ENCODE measurements around the gene BACH2. TPM values are rescaled to one million over a fixed set of nuclear protein-coding genes. Genes with fewer than 3 reads are reported as not detected.

The BACH2 gene
- total RNA-seq, 4 donors from 2014 or later = 3.6 to 13.4 (median 7.5) TPM

- no peaks in the 10 kb centered on the region for H3K4me1 ChIP-seq
- no peak overlapping the region for H3K27ac ChIP-seq
- intact Hi-C loops (cut with DNase I; ENCODE audit: low total_unique reads) (no loop called here), in situ Hi-C loops (cut with MboI; ENCODE audit: low sequenced_read_pairs in 4 of 4) (loop anchor here in 1 of 4 donors (5.0 to 10.0 kb wide), 2 partner anchors 330 to 357 kb away; no protein-coding TSS in a partner anchor)
- TF ChIP-seq POLR2A (IDR thresholded peaks at IDR 0.05) = no peak
- TF ChIP-seq, protein P1, sequence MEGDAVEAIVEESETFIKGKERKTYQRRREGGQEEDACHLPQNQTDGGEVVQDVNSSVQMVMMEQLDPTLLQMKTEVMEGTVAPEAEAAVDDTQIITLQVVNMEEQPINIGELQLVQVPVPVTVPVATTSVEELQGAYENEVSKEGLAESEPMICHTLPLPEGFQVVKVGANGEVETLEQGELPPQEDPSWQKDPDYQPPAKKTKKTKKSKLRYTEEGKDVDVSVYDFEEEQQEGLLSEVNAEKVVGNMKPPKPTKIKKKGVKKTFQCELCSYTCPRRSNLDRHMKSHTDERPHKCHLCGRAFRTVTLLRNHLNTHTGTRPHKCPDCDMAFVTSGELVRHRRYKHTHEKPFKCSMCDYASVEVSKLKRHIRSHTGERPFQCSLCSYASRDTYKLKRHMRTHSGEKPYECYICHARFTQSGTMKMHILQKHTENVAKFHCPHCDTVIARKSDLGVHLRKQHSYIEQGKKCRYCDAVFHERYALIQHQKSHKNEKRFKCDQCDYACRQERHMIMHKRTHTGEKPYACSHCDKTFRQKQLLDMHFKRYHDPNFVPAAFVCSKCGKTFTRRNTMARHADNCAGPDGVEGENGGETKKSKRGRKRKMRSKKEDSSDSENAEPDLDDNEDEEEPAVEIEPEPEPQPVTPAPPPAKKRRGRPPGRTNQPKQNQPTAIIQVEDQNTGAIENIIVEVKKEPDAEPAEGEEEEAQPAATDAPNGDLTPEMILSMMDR (IDR thresholded peaks at IDR 0.05 in 4 of 5, conservative IDR thresholded peaks at IDR 0.05 in 1 of 5) = no peak
- H3K4me3 ChIP-seq = no peak overlapping the region
- H3K9me3 ChIP-seq = no peaks in the 10 kb centered on the region
- no peaks in the 10 kb centered on the region for H3K36me3 ChIP-seq
- ATAC-seq (no peak), DNase-seq (no peak)
- no peaks in the 10 kb centered on the region for H3K27me3 ChIP-seq
Observed at GRCh38 chr6:90304308-90304707, 7.7 kb upstream of the BACH2 start.

- no peaks in the 10 kb centered on the region for H3K9me3 ChIP-seq
- intact Hi-C loops (cut with DNase I; ENCODE audit: low total_unique reads) = no loop called here
- H3K27me3 ChIP-seq = no peaks in the 10 kb centered on the region
- TF ChIP-seq, protein P1 (IDR thresholded peaks at IDR 0.05 in 4 of 5, conservative IDR thresholded peaks at IDR 0.05 in 1 of 5) = no peak
- no peak for TF ChIP-seq POLR2A (IDR thresholded peaks at IDR 0.05)
- no peak overlapping the region for H3K27ac ChIP-seq
- no peak for ATAC-seq
- no peaks in the 10 kb centered on the region for H3K4me1 ChIP-seq
- DNase-seq = no peak
- in situ Hi-C loops (cut with MboI; ENCODE audit: low sequenced_read_pairs in 4 of 4) = loop anchor here in 1 of 4 donors (5.0 to 10.0 kb wide), 2 partner anchors 328 to 356 kb away; no protein-coding TSS in a partner anchor
- H3K4me3 ChIP-seq = no peak overlapping the region
- H3K36me3 ChIP-seq = no peaks in the 10 kb centered on the region
Observed at GRCh38 chr6:90303039-90303438, 6.4 kb upstream of the BACH2 start.

DNA sequence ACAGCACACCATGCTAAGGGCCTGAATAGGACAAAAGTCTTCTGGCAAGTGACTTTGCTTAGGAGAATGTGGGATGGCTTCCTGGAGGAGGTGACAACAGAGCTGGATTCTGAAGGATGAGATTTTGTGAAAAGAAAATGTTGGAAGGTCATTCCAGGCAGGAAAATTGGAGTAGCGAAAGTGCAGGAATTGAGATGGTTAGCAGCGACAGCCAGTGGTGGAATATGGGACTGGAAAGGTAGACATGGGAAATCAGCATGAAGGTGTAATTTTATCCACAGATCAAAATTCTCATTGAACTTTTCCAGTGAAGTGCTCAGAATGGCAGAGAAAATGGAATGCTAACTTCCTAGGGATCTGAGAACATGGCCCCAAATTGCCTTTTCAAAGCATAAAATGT, 5.7 kb upstream of the BACH2 start:
- in situ Hi-C loops (cut with MboI; ENCODE audit: low sequenced_read_pairs in 4 of 4) (loop anchor here in 1 of 4 donors (5.0 to 10.0 kb wide), 2 partner anchors 328 to 355 kb away; no protein-coding TSS in a partner anchor), intact Hi-C loops (cut with DNase I; ENCODE audit: low total_unique reads) (no loop called here)
- H3K27me3 ChIP-seq = no peaks in the 10 kb centered on the region
- H3K4me1 ChIP-seq = no peaks in the 10 kb centered on the region
- H3K27ac ChIP-seq = no peak overlapping the region
- H3K36me3 ChIP-seq = no peaks in the 10 kb centered on the region
- no peak for TF ChIP-seq POLR2A (IDR thresholded peaks at IDR 0.05)
- TF ChIP-seq, protein P1 (IDR thresholded peaks at IDR 0.05 in 4 of 5, conservative IDR thresholded peaks at IDR 0.05 in 1 of 5) = no peak
- ATAC-seq (no peak), DNase-seq (no peak)
- no peak overlapping the region for H3K4me3 ChIP-seq
- no peaks in the 10 kb centered on the region for H3K9me3 ChIP-seq

GRCh38 chr6:90301816-90302215, 5.2 kb upstream of the BACH2 start:
- Histone ChIP-seq H3K27ac (no peak overlapping the region), H3K9me3 (no peaks in the 10 kb centered on the region), H3K4me3 (no peak overlapping the region), H3K4me1 (no peaks in the 10 kb centered on the region), H3K27me3 (no peaks in the 10 kb centered on the region), H3K36me3 (no peaks in the 10 kb centered on the region)
- in situ Hi-C loops (cut with MboI; ENCODE audit: low sequenced_read_pairs in 4 of 4) = loop anchor here in 1 of 4 donors (5.0 to 10.0 kb wide), 2 partner anchors 327 to 355 kb away; no protein-coding TSS in a partner anchor
- DNase-seq (no peak), ATAC-seq (no peak)
- intact Hi-C loops (cut with DNase I; ENCODE audit: low total_unique reads) = no loop called here
- TF ChIP-seq, protein P1 (IDR thresholded peaks at IDR 0.05 in 4 of 5, conservative IDR thresholded peaks at IDR 0.05 in 1 of 5) = no peak
- no peak for TF ChIP-seq POLR2A (IDR thresholded peaks at IDR 0.05)
